Left ventricle myocardium inferior (tissue), 1 donor: Measurements from ENCODE around the gene GAB1. TPM values are rescaled to one million over a fixed set of nuclear protein-coding genes. Genes with fewer than 3 reads are reported as not detected.

Experiments used
- DNase-seq: peaks from one replicate; pipeline ENCODE4 v3.0.0-alpha.2; 2020
- H3K27ac ChIP-seq: fragments of 200-600 bp; replicated peaks from 2 replicates; pipeline ENCODE4 v1.8.0; 2021
- H3K27me3 ChIP-seq: fragments of 200-600 bp; 2 replicates; pipeline ENCODE4 v1.8.0; 2021; ENCODE audit warnings: low read depth
- H3K36me3 ChIP-seq: fragments of 200-600 bp; 2 replicates; pipeline ENCODE4 v1.8.0; 2021
- H3K4me1 ChIP-seq: fragments of 200-600 bp; 2 replicates; pipeline ENCODE4 v1.8.0; 2021
- H3K4me3 ChIP-seq: fragments of 200-600 bp; 2 replicates; pipeline ENCODE4 v1.8.0; 2021; ENCODE audit warnings: mild to moderate bottlenecking, moderate library complexity
- H3K9me3 ChIP-seq: fragments of 200-600 bp; replicated peaks from 2 replicates; pipeline ENCODE4 v1.8.0; 2021
- CTCF ChIP-seq: fragments of 200-600 bp; IDR thresholded peaks from 2 replicates; pipeline ENCODE4 v1.8.0; 2021; ENCODE audit warnings: antibody characterized with exemption, mild to moderate bottlenecking, borderline replicate concordance
- intact Hi-C: fragments of 100-400 bp; cut with micrococcal nuclease; formaldehyde crosslinking; loops from one replicate; pipeline ENCODE4 v1.11.0; 2022
- total RNA-seq: library from RNA; stranded (reverse); fragmentation: NEBNext Ultra II Directional; extraction: Animal tissue kit (Norgen Biotek cat#: 25700); gene quantifications from one replicate; pipeline ENCODE4 v1.2.1, GENCODE V29; 2021
- donor health status: DM: no; HTN: yes; CAD: no; lungs with severe emphysema.

The GAB1 gene
- total RNA-seq, 1 donor from 2014 or later: 87.1 TPM

- no peaks in the 10 kb centered on the region for H3K36me3 ChIP-seq
- no peaks in the 10 kb centered on the region for H3K27me3 ChIP-seq
- no peak overlapping the region for H3K27ac ChIP-seq
- TF ChIP-seq CTCF: peak; percentile 77
- H3K4me3 ChIP-seq: no peak overlapping the region
- H3K4me1 ChIP-seq: peaks cover 4% of the 10 kb centered on the region
- DNase-seq: no peak
- no peaks in the 10 kb centered on the region for H3K9me3 ChIP-seq
- intact Hi-C loops: loop anchor here (5.0 kb wide), 1 partner anchor 281 kb away; no protein-coding TSS in a partner anchor
These were observed 146.2 kb downstream of the GAB1 start for GRCh38 chr4:143482840-143483239.

GRCh38 chr4:143486314-143486713 is 149.6 kb downstream of the GAB1 start:
- Histone ChIP-seq H3K9me3 (no peaks in the 10 kb centered on the region), H3K36me3 (no peaks in the 10 kb centered on the region), H3K4me3 (no peak overlapping the region), H3K27me3 (no peaks in the 10 kb centered on the region), H3K4me1 (peaks cover 4% of the 10 kb centered on the region), H3K27ac (no peak overlapping the region)
- no peak for DNase-seq
- TF ChIP-seq CTCF: no peak
- intact Hi-C loops: no loop called here

- Histone ChIP-seq H3K4me3 (no peak overlapping the region), H3K27ac (no peak overlapping the region), H3K36me3 (no peaks in the 10 kb centered on the region), H3K4me1 (no peaks in the 10 kb centered on the region), H3K9me3 (peaks cover 6% of the 10 kb centered on the region), H3K27me3 (no peaks in the 10 kb centered on the region)
- no peak for TF ChIP-seq CTCF
- no peak for DNase-seq
- intact Hi-C loops: no loop called here
These were observed 152.0 kb downstream of the GAB1 start for GRCh38 chr4:143488687-143489086.

- intact Hi-C loops: no loop called here
- no peak for DNase-seq
- no peak for TF ChIP-seq CTCF
These were observed 152.4 kb downstream of the GAB1 start for GRCh38 chr4:143489106-143489505.

GRCh38 chr4:143498021-143498420 is 161.3 kb downstream of the GAB1 start:
- TF ChIP-seq CTCF: no peak
- H3K27ac ChIP-seq: no peak overlapping the region
- H3K27me3 ChIP-seq: no peaks in the 10 kb centered on the region
- peaks cover 5% of the 10 kb centered on the region for H3K9me3 ChIP-seq
- DNase-seq: no peak
- H3K4me3 ChIP-seq: no peak overlapping the region
- H3K36me3 ChIP-seq: no peaks in the 10 kb centered on the region
- no peaks in the 10 kb centered on the region for H3K4me1 ChIP-seq
- intact Hi-C loops: no loop called here

More at GRCh38 chr4:143489106-143489505, 152.4 kb downstream of the GAB1 start:
- H3K4me3 ChIP-seq: no peak overlapping the region
- no peak overlapping the region for H3K27ac ChIP-seq
- no peaks in the 10 kb centered on the region for H3K27me3 ChIP-seq
- H3K4me1 ChIP-seq: no peaks in the 10 kb centered on the region
- no peaks in the 10 kb centered on the region for H3K36me3 ChIP-seq
- H3K9me3 ChIP-seq: peaks cover 6% of the 10 kb centered on the region

- Histone ChIP-seq H3K9me3 (no peaks in the 10 kb centered on the region), H3K27me3 (no peaks in the 10 kb centered on the region), H3K4me1 (no peaks in the 10 kb centered on the region), H3K36me3 (no peaks in the 10 kb centered on the region), H3K27ac (no peak overlapping the region), H3K4me3 (no peak overlapping the region)
- no peak for TF ChIP-seq CTCF
- no peak for DNase-seq
- intact Hi-C loops: no loop called here
These were observed 165.6 kb downstream of the GAB1 start for GRCh38 chr4:143502231-143502630.
